Activated naive CD8-positive, alpha-beta T cell treated with anti-CD3 and anti-CD28 coated beads for 36 hours (primary cell): ENCODE results near the gene GTF2H2C_2.
"Not testable (repeated sequence)": the region's sequence is repeated elsewhere in the genome, so short reads cannot be mapped to it uniquely, and the experiment has no call there.

Experiments
- DNase-seq: peaks from one replicate; pipeline ENCODE4 v3.0.0; 2021
- H3K27ac Mint-ChIP-seq: one replicate; pipeline ENCODE4 v1.8.0; 2022; ENCODE audit warnings: mild to moderate bottlenecking, moderate library complexity, mixed read lengths
- H3K27me3 Mint-ChIP-seq: one replicate; pipeline ENCODE4 v1.8.0; 2022; ENCODE audit warnings: mild to moderate bottlenecking, mixed read lengths
- H3K36me3 Mint-ChIP-seq: one replicate; pipeline ENCODE4 v1.8.0; 2021; ENCODE audit warnings: mild to moderate bottlenecking, mixed read lengths
- H3K4me1 Mint-ChIP-seq: one replicate; pipeline ENCODE4 v1.8.0; 2021; ENCODE audit warnings: mixed read lengths
- H3K4me3 Mint-ChIP-seq: one replicate; pipeline ENCODE4 v1.8.0; 2022; ENCODE audit warnings: mild to moderate bottlenecking, moderate library complexity, mixed read lengths
- H3K9me3 Mint-ChIP-seq: one replicate; pipeline ENCODE4 v1.8.0; 2022; ENCODE audit warnings: mixed read lengths

Gene GTF2H2C_2

DNA sequence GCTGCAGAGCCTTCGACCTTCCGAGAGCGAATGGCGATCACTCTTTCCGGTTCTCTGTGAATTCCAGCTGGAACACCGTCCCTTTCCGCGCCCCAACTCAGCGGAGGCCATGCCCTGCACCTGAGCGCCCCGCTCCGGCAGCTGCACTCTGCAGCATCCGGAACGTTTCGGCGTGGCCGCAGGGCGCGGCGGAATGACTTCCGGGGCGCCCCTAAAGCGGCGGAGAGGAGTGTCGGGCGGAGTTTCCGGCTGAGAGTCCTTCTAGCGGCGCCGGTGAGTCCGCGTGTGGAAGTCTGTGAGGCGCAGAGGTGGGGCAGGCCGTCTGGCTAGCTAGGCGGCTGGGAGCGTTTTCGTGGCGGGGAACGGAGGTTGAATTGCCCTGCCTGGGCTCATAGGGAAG is at the start of gene GTF2H2C_2:
Gene GTF2H2C_2 (plus strand): TSS at position 252 of the 400 bp plus-strand sequence.
- not testable (repeated sequence) for H3K27ac Mint-ChIP-seq, H3K4me1 Mint-ChIP-seq, H3K4me3 Mint-ChIP-seq, H3K36me3 Mint-ChIP-seq, H3K27me3 Mint-ChIP-seq, H3K9me3 Mint-ChIP-seq, DNase-seq

- not testable (repeated sequence) for H3K36me3 Mint-ChIP-seq, H3K4me1 Mint-ChIP-seq, H3K9me3 Mint-ChIP-seq, H3K27me3 Mint-ChIP-seq
- peak overlapping the region; percentile 81 for H3K4me3 Mint-ChIP-seq
- H3K27ac Mint-ChIP-seq: peak overlapping the region; percentile 74
- peak; percentile 81 for DNase-seq
Observed at GRCh38 chr5:70400984-70401686, 14.0 kb upstream of the GTF2H2C_2 start.

DNA sequence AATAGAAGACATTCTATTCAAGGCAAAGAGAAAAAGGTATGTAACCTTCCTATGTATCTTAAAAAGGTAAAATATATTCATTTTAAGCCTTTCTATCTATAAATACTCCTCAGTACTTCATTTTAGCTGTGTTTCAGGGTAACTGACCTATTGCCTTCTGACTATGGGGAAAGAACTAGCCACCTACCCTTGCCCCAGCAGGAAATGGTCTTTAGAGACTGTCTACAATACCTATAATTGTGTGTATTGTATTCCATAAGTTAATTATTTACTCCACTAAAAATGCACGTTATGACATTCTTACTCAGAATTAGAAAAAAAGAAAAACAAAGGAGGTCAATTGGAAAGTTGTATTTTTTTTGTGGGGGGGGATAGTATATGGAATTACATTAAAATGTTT is 6.2 kb downstream of the GTF2H2C_2 start:
- not testable (repeated sequence) for H3K27me3 Mint-ChIP-seq, H3K4me1 Mint-ChIP-seq, H3K9me3 Mint-ChIP-seq, H3K27ac Mint-ChIP-seq, H3K36me3 Mint-ChIP-seq, H3K4me3 Mint-ChIP-seq, DNase-seq

GRCh38 chr5:70423215-70423614 is 8.0 kb downstream of the GTF2H2C_2 start:
- H3K4me3 Mint-ChIP-seq, H3K36me3 Mint-ChIP-seq, DNase-seq, H3K27me3 Mint-ChIP-seq, H3K4me1 Mint-ChIP-seq, H3K9me3 Mint-ChIP-seq, H3K27ac Mint-ChIP-seq: not testable (repeated sequence)

DNA sequence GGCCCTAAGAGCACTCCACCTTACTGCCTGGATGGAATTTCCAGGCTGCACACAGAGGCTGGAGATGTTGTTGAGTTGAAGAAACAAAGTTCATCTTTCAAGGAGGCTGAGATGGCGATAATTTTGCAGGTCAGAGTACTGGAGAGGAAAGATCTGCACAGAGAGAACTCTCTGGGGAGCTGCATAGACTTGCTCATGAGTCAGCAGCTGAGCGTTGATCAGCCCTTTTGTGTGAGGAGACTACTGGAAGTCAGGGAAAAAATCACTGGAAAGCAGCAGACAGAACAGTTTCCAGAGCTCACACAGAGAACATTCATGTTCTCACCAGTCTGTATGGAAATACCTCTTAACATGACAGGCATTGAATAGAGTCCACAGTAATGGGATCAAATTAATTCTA is 23.4 kb downstream of the GTF2H2C_2 start:
- not testable (repeated sequence) for DNase-seq, H3K4me3 Mint-ChIP-seq, H3K9me3 Mint-ChIP-seq, H3K4me1 Mint-ChIP-seq, H3K27ac Mint-ChIP-seq, H3K36me3 Mint-ChIP-seq, H3K27me3 Mint-ChIP-seq

DNA sequence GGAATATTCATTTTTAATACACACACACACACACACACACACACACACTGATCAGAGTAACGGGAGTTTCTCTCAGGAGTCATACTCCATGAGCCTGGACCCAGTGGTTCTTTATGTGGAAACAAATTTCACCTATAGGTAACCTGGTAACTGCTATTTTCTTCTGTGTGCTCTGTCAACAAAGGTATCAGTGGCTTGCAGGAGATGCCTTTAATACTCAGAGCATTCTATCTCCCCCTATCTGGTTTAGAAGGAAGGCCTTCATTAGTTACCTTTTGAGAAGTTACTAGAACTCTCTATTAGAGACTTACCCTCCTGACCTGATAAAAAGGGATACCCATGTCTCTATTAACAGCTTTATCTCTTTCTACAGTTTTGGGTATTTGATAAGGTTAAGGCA is 34.4 kb downstream of the GTF2H2C_2 start:
- not testable (repeated sequence) for H3K27me3 Mint-ChIP-seq, H3K4me3 Mint-ChIP-seq, DNase-seq, H3K36me3 Mint-ChIP-seq, H3K4me1 Mint-ChIP-seq, H3K9me3 Mint-ChIP-seq, H3K27ac Mint-ChIP-seq

DNA sequence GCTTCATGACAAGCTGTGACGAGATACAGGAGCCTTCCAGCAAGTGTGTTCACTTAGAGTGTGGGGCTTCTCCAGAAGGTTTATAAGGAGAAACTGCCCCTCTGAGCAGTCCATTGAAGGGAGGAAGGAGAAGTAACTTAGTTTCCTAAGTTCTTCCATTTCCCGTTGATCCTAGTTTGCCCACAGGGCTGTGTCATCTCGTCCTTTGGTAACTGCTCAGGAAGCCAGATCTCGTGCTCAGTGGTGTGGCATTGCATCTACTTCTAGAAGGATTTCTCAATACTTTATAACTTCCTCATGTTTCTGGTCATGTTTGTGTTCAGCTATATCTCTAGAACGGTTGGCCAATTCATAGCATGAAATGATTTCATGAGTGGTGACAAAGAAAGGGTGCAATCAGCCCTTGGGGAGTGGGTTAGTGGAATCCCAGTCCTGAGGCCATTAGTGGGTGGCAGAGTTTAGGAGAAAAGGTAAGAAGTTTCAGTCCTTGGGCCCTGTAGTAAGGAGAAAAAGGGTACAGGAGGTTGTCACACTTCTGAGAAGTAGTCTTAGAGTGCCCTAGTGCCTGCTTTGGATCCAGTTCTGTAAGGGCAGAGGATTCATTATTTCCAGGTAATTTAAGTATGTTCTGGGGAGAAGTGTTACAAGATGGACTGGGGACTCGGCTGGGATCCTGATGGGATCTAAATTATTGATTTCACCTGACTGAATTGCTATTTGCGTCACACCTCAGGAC is 36.2 kb downstream of the GTF2H2C_2 start:
- H3K4me1 Mint-ChIP-seq, H3K27me3 Mint-ChIP-seq, H3K4me3 Mint-ChIP-seq, H3K9me3 Mint-ChIP-seq, H3K27ac Mint-ChIP-seq, H3K36me3 Mint-ChIP-seq, DNase-seq: not testable (repeated sequence)

- not testable (repeated sequence) for H3K36me3 Mint-ChIP-seq, H3K9me3 Mint-ChIP-seq, H3K27me3 Mint-ChIP-seq, H3K27ac Mint-ChIP-seq, H3K4me3 Mint-ChIP-seq, DNase-seq, H3K4me1 Mint-ChIP-seq
Observed at GRCh38 chr5:70457093-70457492, 41.9 kb downstream of the GTF2H2C_2 start.

DNA sequence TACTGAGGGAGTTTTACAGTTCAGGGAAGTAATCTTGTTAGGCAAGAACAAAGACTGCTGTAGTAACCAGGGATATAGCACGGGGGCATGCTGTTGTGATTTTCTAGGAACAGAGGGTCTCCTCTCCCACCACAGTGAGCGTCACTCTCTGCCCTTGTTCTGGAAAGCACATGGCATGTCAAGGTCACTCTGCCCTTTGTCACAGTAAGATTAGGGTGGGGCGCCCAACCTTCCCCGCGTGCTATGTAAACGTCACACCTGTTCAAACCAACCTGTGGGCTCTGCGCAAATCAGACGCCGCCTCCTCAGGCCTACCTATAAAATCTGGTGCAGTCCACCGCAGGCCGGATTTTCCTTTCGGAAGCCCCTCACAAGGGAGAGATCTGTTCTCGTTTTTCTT is 44.0 kb downstream of the GTF2H2C_2 start:
- DNase-seq, H3K36me3 Mint-ChIP-seq, H3K4me3 Mint-ChIP-seq, H3K27me3 Mint-ChIP-seq, H3K4me1 Mint-ChIP-seq, H3K9me3 Mint-ChIP-seq, H3K27ac Mint-ChIP-seq: not testable (repeated sequence)

GRCh38 chr5:70461984-70462383 is 46.8 kb downstream of the GTF2H2C_2 start:
- H3K9me3 Mint-ChIP-seq, H3K36me3 Mint-ChIP-seq, H3K4me1 Mint-ChIP-seq, H3K27ac Mint-ChIP-seq, DNase-seq, H3K27me3 Mint-ChIP-seq, H3K4me3 Mint-ChIP-seq: not testable (repeated sequence)

GRCh38 chr5:70464019-70464637 is 49.0 kb downstream of the GTF2H2C_2 start:
- H3K4me3 Mint-ChIP-seq, H3K9me3 Mint-ChIP-seq, H3K4me1 Mint-ChIP-seq, H3K27ac Mint-ChIP-seq, H3K27me3 Mint-ChIP-seq, H3K36me3 Mint-ChIP-seq, DNase-seq: not testable (repeated sequence)

GRCh38 chr5:70469926-70470509 is 54.9 kb downstream of the GTF2H2C_2 start:
- H3K36me3 Mint-ChIP-seq, H3K4me3 Mint-ChIP-seq, DNase-seq, H3K9me3 Mint-ChIP-seq, H3K4me1 Mint-ChIP-seq, H3K27ac Mint-ChIP-seq, H3K27me3 Mint-ChIP-seq: not testable (repeated sequence)
